ENCODE measurements around the gene POLR3B.

The POLR3B gene

GRCh38 chr12:106342397-106343213 is 14.9 kb upstream of the POLR3B start:
- peak overlapping the region; percentile 18 for H3K27ac ChIP-seq
- TF ChIP-seq CTCF (IDR thresholded peaks at IDR 0.05) (no peak), ZFX (IDR thresholded peaks at IDR 0.05; ENCODE audit: borderline replicate concordance) (no peak)

- peak overlapping the region; percentile 18 for H3K27ac ChIP-seq
- TF ChIP-seq CTCF (IDR thresholded peaks at IDR 0.05) = no peak
- TF ChIP-seq ZFX (IDR thresholded peaks at IDR 0.05; ENCODE audit: borderline replicate concordance) = no peak
Observed at GRCh38 chr12:106343214-106343528, 14.4 kb upstream of the POLR3B start.

- TF ChIP-seq CTCF (IDR thresholded peaks at IDR 0.05) (no peak), ZFX (IDR thresholded peaks at IDR 0.05; ENCODE audit: borderline replicate concordance) (no peak)
- no peak overlapping the region for H3K27ac ChIP-seq
Observed at GRCh38 chr12:106344131-106344530, 13.4 kb upstream of the POLR3B start.

- no peak overlapping the region for H3K27ac ChIP-seq
- peak; percentile 79 for TF ChIP-seq CTCF (IDR thresholded peaks at IDR 0.05)
- no peak for TF ChIP-seq ZFX (IDR thresholded peaks at IDR 0.05; ENCODE audit: borderline replicate concordance)
Observed at GRCh38 chr12:106345746-106346145, 11.8 kb upstream of the POLR3B start.

- H3K27ac ChIP-seq = no peak overlapping the region
- TF ChIP-seq ZFX (IDR thresholded peaks at IDR 0.05; ENCODE audit: borderline replicate concordance) (no peak), CTCF (IDR thresholded peaks at IDR 0.05) (no peak)
Observed at GRCh38 chr12:106348411-106348810, 9.1 kb upstream of the POLR3B start.

- no peak for TF ChIP-seq CTCF (IDR thresholded peaks at IDR 0.05)
- TF ChIP-seq ZFX (IDR thresholded peaks at IDR 0.05; ENCODE audit: borderline replicate concordance) = no peak
- H3K27ac ChIP-seq = no peak overlapping the region
Observed at GRCh38 chr12:106353175-106353574, 4.4 kb upstream of the POLR3B start.

GRCh38 chr12:106358396-106359241 is 1.1 kb downstream of the POLR3B start:
- peak overlapping the region; percentile 89 for H3K27ac ChIP-seq
- no peak for TF ChIP-seq CTCF (IDR thresholded peaks at IDR 0.05)
- TF ChIP-seq ZFX (IDR thresholded peaks at IDR 0.05; ENCODE audit: borderline replicate concordance) = no peak

Measured in 22Rv1 (cell line).